ENCODE data around the gene DZIP1L.

DNA sequence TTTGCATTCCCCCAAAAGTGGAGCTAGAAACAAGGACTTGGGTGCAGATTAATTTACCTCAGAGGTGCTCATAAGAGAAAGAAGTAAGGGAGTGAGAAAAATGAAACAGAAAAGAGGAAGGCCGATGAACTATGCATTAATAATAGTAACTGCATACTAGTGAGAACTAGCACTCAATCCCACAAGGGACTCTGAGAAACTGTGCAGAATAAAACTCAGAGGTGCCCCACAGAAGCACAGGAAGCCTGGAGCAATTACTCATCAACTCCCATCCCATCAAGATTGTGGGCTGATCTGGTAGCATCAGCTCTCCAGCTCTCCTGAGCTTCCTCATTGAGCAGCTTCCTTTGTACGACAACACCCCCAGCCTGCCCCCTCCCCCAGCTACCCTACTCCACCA lies 54.6 kb downstream of the DZIP1L start:
- TF ChIP-seq, protein P1, sequence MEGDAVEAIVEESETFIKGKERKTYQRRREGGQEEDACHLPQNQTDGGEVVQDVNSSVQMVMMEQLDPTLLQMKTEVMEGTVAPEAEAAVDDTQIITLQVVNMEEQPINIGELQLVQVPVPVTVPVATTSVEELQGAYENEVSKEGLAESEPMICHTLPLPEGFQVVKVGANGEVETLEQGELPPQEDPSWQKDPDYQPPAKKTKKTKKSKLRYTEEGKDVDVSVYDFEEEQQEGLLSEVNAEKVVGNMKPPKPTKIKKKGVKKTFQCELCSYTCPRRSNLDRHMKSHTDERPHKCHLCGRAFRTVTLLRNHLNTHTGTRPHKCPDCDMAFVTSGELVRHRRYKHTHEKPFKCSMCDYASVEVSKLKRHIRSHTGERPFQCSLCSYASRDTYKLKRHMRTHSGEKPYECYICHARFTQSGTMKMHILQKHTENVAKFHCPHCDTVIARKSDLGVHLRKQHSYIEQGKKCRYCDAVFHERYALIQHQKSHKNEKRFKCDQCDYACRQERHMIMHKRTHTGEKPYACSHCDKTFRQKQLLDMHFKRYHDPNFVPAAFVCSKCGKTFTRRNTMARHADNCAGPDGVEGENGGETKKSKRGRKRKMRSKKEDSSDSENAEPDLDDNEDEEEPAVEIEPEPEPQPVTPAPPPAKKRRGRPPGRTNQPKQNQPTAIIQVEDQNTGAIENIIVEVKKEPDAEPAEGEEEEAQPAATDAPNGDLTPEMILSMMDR (IDR thresholded peaks at IDR 0.05) = no peak
- TF ChIP-seq POLR2A (IDR thresholded peaks at IDR 0.05) (no peak), POLR2AphosphoS5 (IDR thresholded peaks at IDR 0.05) (no peak)

All from prostate gland (tissue), 2 donors.